Fibroblast of skin of back (primary cell): ENCODE data around the gene DUOX1.
A peak's percentile ranks its signal among the peaks of the same experiment; 100 is the strongest.

ENCODE experiments used
- DNase-seq: peaks from one replicate; pipeline ENCODE4 v3.0.0-alpha.2; 2013

The DUOX1 gene

GRCh38 chr15:45143946-45144345 is 14.2 kb downstream of the DUOX1 start:
- DNase-seq = no peak

- DNase-seq = no peak
Observed at GRCh38 chr15:45144775-45145174, 15.0 kb downstream of the DUOX1 start.

GRCh38 chr15:45146405-45146804 is 16.6 kb downstream of the DUOX1 start:
- DNase-seq = no peak

- DNase-seq = no peak
Observed at GRCh38 chr15:45147606-45148005, 17.8 kb downstream of the DUOX1 start.

GRCh38 chr15:45148076-45149059 is 18.6 kb downstream of the DUOX1 start:
- DNase-seq = peak; percentile 14

- DNase-seq = no peak
Observed at GRCh38 chr15:45149060-45149459, 19.3 kb downstream of the DUOX1 start.

GRCh38 chr15:45150481-45150880 is 20.7 kb downstream of the DUOX1 start:
- DNase-seq = peak; percentile 5

GRCh38 chr15:45150997-45151396 is 21.2 kb downstream of the DUOX1 start:
- no peak for DNase-seq

GRCh38 chr15:45151998-45152828 is 22.4 kb downstream of the DUOX1 start:
- no peak for DNase-seq

GRCh38 chr15:45155739-45156138 is 25.9 kb downstream of the DUOX1 start:
- DNase-seq = no peak

GRCh38 chr15:45156744-45157455 is 27.1 kb downstream of the DUOX1 start:
- peak; percentile 52 for DNase-seq

- DNase-seq = peak; percentile 75
Observed at GRCh38 chr15:45157974-45158373, 28.2 kb downstream of the DUOX1 start.

- DNase-seq = no peak
Observed at GRCh38 chr15:45161666-45162065, 31.9 kb downstream of the DUOX1 start.

- peak; percentile 78 for DNase-seq
Observed at GRCh38 chr15:45162771-45163507, 33.1 kb downstream of the DUOX1 start.

GRCh38 chr15:45163508-45163856 is 33.7 kb downstream of the DUOX1 start:
- no peak for DNase-seq

GRCh38 chr15:45164914-45165313 is 35.1 kb downstream of the DUOX1 start:
- DNase-seq = no peak

GRCh38 chr15:45165536-45165935 is 35.7 kb downstream of the DUOX1 start:
- no peak for DNase-seq

- DNase-seq = peak; percentile 89
Observed at GRCh38 chr15:45166834-45167630, 37.2 kb downstream of the DUOX1 start.

- no peak for DNase-seq
Observed at GRCh38 chr15:45167631-45168205, 37.9 kb downstream of the DUOX1 start.

- DNase-seq = no peak
Observed at GRCh38 chr15:45168286-45168685, 38.5 kb downstream of the DUOX1 start.
